Measurements from ENCODE around the gene FAM167B.

DNA sequence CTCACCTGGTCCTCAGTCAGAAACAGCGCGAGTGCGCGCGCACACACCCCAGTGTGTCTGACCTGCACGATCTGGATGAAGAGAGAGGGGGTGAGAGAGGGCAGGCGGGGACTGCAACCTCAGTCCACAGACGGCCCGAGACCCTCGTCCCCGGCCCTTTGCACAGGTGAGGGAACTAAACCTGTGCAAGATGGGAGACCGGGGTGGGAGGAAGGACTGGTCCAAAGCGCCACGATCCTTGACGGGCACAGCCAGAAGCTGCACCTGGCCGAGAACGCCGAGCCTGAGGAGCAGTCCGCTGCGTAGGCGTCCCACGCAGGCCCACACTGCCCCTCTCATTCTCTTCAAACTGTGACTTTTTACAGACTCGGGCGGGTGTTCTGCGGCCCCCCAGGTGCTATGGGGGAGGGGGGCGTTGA, 42.1 kb upstream of the FAM167B start:
- TF ChIP-seq TAF1 (IDR thresholded peaks at IDR 0.05; ENCODE audit: low read depth) (no peak), ZBTB7A (IDR thresholded peaks at IDR 0.05; ENCODE audit: low read depth) (no peak), RAD21 (IDR thresholded peaks at IDR 0.05; ENCODE audit: low read depth) (no peak), CREB1 (IDR thresholded peaks at IDR 0.05; ENCODE audit: low read depth) (no peak), CEBPB (IDR thresholded peaks at IDR 0.05) (no peak), YY1 (IDR thresholded peaks at IDR 0.05; ENCODE audit: low read depth) (no peak), NFIC (IDR thresholded peaks at IDR 0.05) (no peak), EP300 (IDR thresholded peaks at IDR 0.05; ENCODE audit: borderline replicate concordance) (no peak)
- TF ChIP-seq, protein P1, sequence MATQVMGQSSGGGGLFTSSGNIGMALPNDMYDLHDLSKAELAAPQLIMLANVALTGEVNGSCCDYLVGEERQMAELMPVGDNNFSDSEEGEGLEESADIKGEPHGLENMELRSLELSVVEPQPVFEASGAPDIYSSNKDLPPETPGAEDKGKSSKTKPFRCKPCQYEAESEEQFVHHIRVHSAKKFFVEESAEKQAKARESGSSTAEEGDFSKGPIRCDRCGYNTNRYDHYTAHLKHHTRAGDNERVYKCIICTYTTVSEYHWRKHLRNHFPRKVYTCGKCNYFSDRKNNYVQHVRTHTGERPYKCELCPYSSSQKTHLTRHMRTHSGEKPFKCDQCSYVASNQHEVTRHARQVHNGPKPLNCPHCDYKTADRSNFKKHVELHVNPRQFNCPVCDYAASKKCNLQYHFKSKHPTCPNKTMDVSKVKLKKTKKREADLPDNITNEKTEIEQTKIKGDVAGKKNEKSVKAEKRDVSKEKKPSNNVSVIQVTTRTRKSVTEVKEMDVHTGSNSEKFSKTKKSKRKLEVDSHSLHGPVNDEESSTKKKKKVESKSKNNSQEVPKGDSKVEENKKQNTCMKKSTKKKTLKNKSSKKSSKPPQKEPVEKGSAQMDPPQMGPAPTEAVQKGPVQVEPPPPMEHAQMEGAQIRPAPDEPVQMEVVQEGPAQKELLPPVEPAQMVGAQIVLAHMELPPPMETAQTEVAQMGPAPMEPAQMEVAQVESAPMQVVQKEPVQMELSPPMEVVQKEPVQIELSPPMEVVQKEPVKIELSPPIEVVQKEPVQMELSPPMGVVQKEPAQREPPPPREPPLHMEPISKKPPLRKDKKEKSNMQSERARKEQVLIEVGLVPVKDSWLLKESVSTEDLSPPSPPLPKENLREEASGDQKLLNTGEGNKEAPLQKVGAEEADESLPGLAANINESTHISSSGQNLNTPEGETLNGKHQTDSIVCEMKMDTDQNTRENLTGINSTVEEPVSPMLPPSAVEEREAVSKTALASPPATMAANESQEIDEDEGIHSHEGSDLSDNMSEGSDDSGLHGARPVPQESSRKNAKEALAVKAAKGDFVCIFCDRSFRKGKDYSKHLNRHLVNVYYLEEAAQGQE (IDR thresholded peaks at IDR 0.05; ENCODE audit: low read depth) = no peak
- TF ChIP-seq, protein P2, sequence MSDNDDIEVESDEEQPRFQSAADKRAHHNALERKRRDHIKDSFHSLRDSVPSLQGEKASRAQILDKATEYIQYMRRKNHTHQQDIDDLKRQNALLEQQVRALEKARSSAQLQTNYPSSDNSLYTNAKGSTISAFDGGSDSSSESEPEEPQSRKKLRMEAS (IDR thresholded peaks at IDR 0.05) = no peak

All from Ishikawa (cell line).